Stromal cell of bone marrow (primary cell): ENCODE results near the gene MTFR1L.

Experiments used
- DNase-seq: peaks from one replicate; pipeline ENCODE4 v3.0.0-alpha.2; 2012; ENCODE audit warnings: low read depth

The MTFR1L gene

DNA sequence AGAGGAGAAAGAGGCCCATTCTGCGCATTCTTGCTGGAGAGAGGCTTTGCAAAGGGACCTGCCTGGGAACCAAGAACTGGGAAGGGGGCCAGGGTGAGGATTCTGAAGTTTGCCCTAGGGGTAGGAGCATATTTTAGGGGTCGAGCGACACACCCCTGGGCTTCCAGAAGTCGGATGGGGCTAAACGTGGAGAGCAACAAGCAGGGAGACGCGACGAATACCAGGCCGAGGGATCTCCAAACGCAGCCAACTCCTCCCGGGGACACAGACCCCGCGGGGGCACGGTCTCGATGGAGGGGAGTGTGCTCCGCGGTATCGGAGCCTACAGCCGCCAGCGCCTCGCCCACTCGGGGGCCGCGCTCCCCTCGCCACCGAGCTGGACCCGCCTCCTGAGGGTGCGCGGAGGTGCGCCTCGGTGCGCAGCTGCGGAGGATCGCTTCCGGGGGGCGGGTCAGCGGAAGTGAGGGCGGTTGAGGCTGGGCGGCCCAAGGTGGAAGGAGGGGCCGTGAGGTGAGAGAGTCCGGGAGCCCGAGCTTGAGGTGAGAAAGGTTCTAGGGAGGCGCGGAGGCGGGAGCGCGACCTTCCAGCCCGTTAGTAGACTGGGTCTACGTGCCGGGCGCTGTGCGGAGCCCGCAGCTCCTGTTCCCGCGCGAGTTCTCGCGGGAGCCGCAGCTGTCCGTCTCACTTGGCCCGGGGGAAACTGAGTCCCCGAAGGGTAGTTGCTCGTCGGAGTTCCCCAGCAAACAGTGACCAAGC, at the start of gene MTFR1L:
Gene MTFR1L (plus strand): TSS at position 464 of the 756 bp plus-strand sequence. CDS start 3,151 bp downstream, outside the sequence.
- no peak for DNase-seq

DNA sequence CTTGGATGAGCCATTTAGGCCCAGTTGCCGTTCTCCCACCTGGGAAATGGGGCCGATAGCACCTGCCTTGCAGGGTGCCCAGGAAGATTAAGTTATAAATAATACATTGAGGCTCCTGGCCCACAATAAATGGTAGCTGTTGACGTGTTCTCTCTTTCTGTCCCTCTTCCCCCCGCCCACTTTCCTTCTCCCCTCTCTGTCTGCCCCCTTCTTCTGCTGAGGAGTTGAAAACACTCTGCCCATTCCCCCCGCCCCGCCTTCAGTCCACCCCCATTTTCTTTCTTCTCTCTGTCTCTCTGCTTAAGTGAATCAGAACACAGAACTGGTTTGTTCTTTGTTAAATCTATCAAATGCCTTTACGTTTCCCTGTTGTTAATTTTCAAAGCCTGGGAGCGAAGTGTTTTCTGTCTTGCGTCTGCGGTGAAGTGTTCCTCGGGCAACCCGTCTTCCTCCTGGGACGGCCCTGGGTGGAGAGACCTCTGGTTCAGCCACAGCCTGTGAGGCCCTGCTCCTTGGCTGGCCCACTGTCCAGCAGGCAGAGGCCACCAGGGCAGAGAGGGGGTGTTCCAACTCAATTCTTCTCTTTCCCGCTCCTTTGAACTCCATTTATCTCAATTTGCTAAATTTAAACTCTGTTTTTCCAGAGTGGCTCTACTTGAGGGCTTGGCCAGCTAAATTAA, 49.1 kb upstream of the MTFR1L start:
- DNase-seq: no peak

DNA sequence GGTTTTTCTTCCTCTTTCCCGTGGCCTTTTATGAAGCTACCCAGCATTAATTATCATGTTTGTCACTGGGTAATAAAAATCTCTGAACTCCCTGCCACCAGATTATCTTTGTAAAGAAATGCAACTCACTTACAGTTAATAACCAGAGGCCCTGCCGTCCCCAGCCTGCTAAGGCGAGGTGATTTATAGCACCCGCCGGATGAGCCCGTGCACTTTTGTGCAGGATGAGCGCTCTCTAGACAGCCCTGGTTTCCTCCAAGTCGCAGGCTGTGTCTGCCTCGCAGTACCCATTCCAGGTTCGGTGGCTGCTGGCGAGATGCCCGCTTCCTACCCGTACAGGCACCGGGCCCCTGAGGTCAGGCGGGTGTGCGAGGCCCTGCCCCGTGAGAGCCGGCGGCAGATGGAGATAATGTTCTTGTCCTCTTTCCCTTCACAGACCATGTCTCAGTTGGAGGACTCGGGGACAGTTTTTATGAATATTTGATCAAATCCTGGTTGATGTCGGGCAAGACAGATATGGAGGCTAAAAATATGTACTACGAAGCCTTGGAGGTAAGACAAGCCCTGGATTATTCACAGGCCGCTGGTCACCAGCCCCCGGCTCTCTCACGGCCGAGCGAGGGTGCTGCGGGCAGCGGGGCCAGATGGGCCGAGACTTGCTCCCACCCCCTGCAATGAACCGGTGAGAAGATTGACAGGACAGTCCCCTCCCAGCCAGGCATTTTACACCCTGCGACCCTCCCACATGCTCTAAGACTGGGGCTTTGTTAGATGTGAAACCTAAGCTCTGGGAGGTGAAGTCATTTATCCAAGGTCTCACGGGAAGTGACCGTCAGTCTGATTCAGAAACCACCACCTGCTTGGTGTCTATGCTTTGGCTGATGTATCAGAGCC, 48.3 kb upstream of the MTFR1L start:
- DNase-seq: no peak

DNA sequence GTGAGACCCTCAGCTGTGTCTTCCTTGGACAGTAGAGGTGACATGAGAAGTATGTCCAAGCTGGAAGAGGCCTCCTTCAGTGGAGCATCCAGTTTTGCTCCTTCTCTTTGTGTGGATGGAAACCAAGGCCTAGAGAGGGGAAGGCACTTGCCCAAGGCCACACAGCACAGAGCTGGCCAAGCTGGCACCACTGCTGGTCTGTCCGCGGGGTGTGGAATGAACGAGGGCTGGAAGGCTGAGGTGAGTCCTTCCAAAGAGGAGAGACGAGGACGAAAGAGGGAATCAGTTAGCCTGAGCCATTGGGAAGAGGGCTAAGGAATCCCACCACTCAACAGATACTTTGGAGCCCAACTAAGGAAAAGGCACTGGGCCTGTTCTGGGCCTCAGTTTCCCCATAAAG, 47.6 kb upstream of the MTFR1L start:
- DNase-seq: no peak

DNA sequence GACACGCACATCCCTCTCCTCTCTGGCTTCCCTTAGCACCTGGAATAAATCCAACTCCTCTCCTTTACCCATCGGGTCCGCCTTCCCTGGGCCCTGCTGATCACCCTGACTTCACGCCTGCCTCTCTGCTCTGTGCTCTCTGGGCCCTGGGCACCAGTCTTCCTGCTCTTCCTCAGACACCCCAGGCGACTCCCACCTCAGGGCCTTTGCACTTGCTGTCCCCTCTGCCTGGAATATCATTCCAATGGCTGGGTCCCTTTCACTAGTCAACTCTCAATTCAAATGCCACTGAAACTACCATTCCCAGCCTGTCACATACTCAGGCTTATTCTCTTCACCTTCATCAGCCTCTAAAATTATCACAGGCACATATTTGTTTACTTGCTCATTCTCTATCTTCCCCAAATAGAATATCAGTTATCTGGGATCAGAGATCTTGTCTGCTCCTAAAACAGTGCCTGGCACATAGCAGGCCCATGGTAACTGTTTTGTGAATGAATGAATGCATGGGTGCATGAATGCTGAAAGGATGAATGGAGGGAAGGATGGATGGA, 47.0 kb upstream of the MTFR1L start:
- DNase-seq: no peak

DNA sequence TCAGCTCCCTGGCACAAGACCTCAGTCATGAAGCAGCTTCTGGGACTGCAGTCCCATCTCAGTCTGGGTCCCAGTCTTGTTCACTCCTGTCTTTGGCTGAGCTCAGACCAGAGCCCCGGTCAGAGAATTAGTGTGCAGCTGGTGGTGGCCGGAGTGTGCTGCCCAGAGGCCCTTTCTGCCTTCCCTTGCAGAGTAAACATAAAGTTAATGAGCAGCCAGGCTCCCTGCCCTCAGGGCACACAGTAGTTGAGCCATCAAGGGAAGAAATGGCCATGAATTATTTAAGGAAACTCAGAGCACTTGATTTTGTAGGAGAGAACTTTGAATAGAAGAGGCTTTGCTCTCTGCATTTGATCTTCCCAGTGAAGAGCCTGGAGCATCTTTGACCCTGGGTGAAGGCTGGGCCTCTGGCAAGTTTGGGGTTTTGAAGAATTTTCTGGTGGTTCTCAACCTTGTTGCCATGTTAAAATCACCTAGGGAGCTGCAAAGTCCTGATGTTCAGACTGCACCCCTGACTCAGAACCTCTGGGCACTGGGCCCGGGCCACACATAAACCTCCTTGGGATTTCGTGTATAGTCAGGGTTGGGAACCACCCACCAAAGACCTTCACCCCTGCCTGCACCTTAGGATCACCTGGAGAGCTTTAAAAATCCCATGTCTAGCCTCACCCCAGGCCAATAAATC, 46.2 kb upstream of the MTFR1L start:
- DNase-seq: no peak

DNA sequence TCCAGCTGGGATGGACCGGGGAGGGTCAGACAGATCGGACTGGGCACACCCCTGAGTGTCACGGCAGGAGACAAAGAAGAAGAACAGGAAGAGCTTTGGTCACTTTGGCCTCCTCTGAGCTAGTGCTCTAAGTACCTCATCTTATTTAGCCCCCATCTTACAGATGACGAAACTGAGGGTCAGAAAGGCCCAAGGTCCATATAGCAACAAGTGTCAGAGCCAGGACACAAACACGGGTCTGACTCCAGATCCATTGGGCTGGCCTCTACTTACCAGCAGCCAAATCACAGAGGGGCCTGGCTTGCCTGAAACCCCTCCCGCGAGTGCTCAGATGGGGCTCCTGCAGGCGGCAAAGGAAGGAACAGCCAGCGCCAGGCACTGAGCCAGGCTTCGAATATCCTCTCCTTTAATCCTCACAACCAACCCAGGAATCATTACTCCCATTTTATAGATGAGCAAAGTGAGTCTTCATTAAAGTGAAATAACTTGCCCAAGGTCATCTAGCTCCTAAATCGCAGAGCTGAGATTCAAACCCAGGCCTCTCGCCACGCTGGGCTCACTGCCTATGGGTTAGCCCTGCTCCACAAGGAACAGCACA, 45.4 kb upstream of the MTFR1L start:
- no peak for DNase-seq

DNA sequence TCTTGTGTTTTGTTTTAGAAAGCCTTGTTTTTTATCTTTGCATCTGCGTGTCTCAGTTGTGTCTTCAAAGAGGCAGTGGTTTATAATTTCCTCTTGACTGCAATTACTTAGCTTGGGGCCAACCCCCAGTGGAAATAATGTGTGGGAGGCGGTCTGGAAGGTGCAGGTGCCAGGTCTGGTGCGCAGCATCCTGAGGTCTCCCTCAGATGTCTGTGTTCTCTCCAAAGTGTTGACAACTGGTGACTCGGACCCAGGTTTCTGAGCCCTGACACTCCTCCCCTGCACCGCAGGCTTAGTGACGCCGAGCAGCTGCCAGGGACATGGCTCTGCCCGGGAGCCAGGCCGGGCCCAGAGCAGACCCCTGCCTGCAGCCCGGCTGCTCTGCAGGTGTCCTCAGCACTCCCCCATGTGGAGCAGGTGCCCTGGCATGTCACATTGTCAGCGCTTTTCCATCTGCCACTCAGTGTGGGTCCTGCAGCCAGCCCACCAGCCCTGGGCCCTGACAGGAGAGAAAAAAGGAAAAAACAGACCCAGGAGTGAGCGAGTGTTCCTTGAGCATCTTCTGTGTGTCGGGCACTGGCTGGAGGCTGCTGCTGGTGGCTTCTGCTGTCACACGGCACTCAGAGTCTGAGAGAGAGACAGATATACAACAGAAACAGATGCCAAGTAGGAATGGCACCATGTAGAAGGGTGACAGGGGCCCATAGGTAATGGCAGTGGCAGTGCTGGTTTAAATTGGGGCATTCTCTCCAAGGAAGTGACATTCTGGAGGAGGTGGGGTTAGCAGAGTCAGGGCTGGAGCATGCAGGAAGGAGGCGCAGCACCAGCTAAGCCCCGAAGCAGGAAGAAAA, 44.6 kb upstream of the MTFR1L start:
- no peak for DNase-seq

DNA sequence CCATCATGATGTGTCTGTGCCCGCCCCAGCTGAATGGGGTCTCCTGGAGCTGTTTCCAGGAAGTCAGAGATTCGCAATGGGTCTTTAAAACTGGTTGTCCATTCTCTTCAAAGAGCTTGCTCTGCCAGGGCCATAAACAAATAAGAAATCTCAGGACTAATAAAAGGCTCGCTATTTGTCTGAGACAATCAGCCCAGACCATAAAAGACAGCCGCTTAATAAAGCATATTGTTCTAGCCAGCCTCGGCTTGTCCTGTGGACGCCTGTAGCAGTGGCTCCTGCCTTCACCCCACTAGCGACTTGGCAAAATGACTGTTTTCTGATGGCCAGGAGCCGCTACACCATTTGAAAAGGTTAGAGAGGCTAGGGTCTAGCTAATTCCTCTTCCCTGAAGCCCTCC, 40.4 kb upstream of the MTFR1L start:
- DNase-seq: no peak

DNA sequence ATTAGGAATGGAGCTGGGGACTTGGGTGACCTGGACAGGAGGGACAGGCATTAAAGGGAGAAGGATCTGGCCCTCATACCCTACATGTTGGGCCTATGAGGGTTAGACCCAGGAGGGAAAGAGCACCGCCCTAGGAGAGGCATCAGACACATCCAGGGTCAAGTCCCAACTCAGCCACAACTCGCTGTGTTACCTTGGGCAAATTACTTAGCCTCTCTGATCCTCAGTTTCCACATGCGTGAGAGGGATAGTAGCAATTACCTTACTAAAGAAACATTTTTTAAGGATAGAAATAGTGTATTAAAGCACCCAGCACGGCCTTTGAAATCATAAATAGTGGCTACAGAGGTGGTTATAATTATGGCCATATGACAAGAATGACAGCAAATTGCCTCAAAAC, 39.9 kb upstream of the MTFR1L start:
- no peak for DNase-seq

DNA sequence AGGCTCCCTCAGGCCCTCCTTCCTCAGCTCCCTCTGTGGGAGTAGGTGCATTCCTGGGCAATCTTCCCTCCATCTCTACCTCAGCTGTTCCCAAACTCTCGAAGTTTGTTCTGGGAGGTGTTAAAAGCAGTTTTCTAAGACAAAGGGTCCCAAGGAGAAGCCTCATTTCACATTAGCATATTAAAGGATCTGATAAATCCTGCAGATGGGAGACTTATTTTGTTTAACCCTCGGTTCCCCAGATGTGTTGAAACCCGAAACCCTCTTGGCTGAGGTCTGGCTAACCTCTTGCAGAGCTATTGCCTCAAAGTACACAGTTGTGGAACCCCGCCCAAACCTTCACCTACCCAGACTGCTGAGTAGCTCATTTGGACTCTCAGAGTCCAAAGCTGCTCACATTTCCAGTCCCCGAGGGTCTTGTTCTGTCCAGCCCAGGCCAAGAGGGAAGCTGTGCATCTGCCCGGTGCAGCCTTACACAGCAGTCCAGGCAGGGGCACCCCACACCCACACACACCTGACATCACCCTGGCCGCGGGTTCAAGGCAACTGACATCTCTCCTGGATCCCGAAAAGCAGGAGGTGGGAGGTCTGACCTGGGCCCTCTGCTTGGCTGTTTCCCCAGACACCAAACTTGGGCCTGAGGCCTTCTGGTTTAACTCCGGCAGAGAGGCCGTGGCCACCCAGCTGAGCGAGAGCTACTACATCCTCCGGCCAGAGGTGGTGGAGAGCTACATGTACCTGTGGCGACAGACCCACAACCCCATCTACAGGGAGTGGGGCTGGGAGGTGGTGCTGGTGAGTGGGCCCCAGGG, 39.2 kb upstream of the MTFR1L start:
- DNase-seq: no peak

DNA sequence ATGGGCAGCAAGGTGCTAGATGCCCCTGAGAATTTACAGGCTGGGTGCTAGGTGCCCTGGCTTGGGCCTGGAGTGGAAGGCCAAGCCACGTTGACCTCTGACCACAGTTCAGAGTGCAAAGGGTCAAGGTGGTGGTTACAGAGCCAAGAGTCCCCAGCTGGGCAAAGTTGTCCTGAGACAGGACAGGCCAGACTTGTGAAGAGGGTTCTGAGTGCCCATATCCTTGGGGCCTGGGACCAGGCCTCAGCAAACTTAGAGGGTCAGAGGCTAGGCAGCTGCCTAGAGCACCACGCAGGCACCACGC, 38.7 kb upstream of the MTFR1L start:
- DNase-seq: no peak

DNA sequence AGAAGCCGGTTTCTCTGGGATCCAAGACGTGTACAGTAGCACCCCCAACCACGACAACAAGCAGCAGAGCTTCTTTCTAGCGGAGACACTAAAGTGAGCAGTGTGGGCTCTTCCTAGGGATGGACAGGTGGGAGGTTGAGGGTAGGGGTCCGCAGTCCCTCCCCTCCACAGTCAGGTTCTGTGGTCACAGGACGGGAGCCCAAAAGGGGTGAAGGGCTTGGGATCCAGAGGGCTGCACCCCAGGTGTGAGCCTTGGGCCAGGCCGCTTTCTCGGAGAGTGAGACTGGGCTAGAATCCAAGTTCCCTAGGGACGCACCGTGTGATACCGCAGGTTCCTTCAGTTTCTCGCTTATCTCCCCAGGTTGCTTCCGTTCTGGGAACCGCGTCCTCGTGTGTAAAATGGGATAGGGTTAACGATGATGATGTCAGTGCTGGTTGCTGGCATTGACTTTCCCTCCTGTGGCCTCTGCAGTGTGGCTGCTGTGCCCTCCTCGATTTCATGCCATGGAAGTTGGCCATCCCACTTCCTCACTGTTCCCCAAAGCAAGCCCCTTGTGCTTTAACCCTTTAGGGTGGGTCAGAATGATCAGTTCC, 37.0 kb upstream of the MTFR1L start:
- DNase-seq: no peak

DNA sequence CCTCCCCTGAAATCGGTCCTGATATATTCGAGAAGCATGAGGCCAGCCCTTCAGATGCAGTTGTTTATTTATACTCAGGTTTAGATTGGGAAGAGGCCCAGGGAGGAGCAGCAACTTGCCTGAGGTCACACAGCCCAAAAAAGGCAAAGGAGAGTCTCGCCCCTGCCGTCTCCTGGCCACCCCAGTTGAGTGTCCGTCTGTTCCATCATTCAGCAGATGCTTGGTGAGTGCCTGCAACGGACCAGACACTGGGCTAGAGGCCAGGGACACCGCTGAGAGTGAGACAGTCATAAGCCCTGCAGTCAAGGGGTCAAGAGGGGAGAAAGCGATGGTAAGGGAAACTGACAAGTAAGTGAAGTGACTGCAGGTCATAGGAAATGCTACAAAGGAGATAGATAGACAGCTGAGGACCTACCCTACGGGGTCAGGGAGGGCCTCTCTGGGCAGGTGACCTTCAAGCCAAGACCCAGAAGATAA, 35.1 kb upstream of the MTFR1L start:
- DNase-seq: no peak

DNA sequence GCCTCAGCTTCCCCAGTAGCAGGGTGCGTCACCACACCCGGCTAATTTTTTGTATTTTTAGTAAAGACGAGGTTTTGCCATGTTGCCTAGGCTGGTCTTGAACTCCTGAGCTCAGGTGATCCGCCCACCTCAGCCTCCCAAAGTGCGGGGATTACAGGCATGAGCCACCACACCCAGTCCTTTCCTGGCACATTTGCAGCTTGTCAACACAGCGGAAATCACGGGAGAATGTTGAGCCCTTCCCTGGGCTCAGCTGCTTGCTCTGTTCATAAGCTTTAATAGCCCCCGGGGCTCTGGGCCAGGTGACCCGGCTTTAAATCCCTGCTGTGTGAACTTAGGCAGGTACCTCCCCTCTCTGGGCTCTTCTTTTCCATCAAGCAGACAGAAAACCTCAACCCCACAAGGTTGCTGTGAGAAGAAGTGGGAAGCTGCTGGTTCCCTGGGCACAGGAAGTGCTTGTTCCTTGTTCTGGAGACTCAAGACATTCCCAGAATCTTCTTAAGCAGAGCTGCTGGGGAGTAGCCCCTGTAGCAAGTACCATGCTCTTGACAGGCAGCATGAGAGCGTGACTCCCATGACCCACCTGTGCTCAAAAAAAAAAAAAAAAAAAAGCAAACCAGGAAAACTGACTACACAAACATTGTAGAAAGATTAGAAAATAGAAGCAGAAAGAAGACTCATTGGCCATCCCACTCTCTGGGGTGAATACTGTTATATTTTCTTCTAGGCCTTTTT, 34.3 kb upstream of the MTFR1L start:
- DNase-seq: no peak

DNA sequence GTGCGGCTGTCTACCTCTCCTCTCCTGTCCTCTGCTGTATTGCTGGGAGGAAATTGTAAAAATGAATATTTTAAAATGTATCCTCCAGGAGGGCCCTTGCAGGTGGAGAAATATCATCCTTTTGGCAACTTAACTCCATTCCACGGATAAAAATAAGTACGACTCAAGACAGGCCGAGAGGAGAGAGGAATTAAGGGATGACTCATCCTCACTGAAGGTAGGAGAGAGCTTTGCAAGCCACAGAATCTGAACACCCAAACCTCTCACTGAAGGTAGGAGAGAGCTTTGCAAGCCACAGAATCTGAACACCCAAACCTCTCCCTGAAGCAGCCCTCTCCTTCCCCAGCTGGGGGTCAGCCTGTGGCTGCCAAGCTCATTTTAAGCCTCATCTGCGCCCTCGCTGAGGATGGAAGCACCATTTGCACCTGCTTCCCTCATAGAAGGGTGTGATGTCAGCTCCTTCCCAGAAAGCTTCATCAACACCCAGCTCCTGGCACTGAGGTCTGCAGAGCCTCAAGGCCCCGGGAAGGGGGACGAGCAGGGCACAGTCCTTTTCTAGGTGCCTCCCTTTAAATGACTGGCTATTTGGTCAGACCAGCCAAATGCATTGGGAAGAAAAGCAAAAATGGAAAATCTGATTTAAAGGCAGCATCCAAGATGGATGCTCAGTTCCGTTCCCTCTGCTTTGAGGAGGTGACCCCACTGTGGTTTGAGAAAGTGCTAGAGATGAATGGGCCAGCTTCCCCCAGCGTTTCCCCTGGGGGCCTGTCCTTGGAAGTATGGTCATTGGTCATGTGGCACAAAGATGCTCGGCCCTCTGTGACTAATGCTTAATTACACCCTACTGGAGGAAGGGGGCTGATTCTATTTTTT, 32.6 kb upstream of the MTFR1L start:
- DNase-seq: no peak

DNA sequence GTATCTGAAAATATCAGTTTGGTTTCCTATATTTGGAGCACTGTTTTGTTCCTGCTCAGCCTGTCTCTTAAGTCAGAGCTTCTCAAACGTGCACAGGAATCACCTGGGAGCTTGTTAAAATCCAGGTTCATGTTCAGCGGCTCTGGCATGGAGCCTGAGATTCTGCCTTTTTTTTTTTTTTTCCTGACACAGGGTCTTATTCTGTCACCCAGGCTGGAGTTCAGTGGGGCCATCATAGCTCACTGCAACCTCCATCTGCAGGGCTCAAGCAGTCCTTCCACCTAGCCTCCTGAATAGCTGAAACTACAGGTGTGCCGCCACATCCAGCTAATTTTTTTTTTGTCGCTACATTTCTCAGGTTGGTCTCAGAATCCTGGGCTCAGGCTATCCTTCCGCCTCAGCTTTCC, 32.0 kb upstream of the MTFR1L start:
- DNase-seq: no peak

DNA sequence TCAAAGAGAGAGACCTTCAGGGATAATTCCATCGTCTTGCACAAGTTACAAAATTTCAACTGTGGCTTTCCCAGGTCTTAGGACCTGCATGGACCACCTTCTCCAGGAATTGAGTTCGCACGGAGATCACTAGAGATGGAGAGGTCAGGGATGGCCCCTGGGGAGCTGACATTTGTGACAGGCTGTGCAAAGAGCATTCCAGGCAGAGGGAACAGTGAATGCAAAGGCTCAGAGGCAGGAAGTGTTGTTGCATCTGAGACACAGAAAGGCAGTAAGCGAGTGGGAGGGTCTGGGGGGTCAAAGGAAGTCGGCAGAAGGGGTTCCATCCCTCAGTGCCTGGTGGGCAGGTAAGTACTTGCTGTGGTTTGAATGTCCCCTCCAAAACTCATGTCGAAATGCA, 29.3 kb upstream of the MTFR1L start:
- DNase-seq: no peak
